DMS114 treated with DMSO at 0.1 percent for 48 hours (cell line): ENCODE results near the gene ELAVL2.

Experiments
- DNase-seq: peaks from one replicate; lab custom pipeline; 2025; ENCODE audit not compliant: unreplicated experiment; lab: John Stamatoyannopoulos, UW

The ELAVL2 gene

DNA sequence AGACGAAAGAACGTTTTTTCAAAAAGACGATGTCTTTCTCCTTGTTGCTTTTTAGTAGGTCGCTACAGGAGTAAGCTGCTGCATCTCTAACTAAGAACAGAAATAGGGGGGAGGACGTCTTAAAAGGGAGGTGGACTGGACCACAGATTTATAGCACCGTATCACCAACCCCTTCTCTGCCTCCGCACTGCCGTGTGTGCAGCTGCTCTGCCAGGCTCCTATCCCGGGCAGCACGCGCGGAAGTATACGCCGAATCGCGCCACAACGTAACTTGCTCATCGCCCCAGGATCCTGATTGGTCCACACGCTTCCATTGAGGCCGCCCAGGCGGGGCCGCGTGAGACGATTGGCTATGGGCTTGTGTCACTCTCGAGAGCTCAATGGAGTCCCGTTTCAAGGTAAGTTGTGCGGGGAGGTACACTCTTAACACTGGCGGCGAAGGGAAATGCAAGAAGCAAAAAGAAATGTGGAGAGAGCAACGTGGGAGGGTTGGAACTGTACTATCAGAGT lies at the start of gene ELAVL2:
TSS of gene ELAVL2 (minus strand) at position 121 of the 510 bp plus-strand sequence. CDS start 64,006 bp downstream, outside the sequence.
- no peak for DNase-seq

DNA sequence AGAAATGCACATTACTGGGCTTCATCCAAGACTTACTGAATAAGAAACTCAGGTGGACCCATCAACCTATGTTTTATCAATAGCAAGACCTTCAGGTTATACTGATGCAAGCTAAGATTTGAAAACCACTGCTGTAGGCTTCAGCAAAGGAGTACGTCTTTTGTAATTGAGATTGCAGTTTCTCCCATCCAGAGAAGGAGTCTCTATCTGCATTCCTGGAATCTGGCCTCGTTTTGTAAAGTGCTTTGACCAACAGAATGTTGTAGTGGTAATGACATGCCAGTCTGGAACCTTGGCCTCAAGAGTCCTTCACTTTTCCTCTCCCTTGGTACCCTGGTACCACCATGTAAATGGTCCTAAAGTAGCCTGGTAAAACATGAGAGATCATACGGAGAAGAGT lies 32.2 kb upstream of the ELAVL2 start:
- DNase-seq, result no peak

DNA sequence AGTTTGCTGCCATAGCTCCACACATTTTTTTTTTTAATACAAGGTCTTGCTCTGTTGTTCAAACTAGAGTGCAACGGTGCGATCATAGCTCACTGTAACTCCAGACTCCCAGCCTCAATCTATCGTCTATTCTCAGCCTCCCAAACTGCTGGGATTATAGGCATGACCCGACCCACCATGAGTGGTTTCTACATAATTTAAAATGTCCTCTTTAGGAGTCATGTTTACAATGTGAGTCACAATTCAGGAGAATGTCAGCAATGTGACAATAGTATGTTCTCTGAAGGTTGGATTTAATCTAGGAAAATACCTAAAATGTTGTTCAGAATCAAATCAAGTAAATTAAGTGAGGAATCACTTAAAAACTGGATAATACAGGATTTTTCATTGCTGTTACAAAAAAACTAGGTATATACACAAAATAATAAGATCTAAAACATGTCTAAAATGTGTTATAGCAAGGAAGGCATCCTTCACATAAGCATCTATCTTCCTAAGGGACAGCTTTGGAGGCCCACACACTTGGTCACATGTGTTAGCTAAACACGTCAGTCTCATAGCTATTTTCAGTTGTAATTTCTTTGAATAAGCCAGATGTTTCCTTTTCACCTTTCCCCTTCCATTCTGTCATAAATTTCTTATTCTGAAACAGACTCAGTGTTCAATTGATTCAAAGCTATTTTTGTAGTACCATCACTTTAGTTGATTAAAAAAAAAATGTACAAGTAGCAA lies 30.0 kb upstream of the ELAVL2 start:
- no peak for DNase-seq

DNA sequence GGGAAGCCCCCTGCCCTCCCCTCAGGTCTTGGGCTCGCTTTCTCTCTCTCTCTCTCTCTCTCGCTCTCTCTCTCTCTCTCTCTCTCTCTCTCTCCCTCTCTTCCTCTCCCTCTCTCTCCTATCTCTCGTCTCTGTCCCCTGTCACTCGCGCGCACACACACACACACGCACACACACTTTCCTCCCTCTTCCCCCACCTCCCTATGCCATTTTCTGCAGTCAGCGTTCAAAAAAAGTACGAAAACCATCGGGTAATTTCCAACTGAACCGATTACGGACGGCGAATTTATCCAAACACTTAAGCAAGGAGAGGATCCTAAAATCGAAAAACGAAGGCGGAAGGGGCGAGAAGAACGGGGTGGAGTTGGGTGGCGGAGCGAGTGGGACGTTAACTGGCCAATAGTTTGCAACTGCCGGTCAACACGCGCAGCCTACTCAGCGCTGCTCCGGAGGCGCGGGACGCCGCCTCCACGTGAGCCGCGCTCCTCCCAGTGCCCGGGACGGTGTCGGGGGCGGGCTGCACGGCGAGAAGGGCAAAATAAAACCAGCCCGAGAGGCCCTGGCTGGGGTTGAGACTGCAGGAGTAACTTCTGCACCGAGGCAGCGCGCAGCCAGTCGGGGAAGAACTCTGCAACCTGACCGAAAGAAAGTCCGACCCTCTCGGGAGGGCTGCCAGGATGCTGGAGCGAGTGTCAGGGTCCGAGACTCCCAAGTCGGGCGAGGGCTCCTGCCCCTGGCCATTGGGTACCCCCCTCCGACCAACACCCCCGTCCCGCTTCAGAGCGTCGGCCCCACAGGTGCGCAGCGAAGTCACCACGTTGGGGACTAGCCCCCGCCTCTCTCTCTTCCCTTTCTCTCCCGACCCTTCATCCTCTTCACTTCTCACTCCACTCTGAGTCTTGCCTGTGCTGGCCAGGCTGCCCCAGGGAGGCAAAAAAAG lies 24.9 kb upstream of the ELAVL2 start:
- DNase-seq, result no peak

DNA sequence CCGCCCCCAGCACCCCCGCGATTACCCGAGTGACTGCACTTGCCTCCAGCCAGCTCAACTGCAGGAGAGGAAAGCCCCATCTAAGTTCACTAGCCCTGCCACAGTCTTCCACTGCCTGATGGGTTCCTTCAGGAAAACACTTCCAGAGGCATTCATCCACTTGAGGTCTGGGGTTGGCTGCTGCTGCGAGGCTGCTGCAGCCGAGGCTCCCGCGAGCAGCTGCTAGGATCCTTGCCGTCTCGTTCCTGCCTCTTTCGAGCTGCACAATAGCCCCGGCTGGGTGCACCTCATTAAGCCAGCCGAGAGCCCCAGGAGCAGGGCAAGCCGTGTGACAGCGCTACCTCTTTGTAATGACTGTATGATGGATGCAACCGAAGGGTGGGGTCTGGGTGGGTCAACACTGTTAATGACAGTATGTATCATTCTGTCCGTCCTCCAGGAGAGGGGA lies 24.2 kb upstream of the ELAVL2 start:
- no peak for DNase-seq

DNA sequence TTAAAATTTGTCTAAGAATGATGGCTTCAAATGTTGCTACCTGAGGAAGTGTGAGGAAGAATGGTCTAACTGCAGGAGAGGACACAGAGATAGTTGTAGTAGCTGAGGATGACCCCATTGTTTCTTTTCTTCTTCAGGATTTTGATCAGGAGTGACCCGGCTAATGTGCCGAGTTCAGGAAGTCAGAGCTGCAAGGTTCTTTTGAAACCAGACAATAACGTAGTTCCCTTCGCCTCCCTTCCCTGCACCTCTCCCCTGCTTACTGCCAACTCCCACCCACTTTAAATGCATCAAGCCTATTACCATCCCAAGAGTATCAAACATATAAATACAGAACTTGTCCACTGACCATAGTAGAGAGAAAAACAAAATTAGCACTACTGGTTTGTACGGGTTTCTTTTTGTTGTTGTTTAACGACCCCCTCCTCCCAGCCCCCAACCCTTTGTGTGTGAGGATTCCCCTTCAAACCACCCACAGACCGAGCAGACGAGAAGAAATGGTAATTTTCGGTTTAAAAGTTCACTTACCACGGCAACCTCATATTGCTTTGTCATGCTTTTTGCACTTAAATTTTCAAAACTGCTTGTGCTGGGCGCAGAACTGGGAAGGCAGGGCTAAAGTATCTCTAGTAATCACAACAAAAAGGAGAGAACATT lies 23.5 kb upstream of the ELAVL2 start:
- DNase-seq, result no peak

DNA sequence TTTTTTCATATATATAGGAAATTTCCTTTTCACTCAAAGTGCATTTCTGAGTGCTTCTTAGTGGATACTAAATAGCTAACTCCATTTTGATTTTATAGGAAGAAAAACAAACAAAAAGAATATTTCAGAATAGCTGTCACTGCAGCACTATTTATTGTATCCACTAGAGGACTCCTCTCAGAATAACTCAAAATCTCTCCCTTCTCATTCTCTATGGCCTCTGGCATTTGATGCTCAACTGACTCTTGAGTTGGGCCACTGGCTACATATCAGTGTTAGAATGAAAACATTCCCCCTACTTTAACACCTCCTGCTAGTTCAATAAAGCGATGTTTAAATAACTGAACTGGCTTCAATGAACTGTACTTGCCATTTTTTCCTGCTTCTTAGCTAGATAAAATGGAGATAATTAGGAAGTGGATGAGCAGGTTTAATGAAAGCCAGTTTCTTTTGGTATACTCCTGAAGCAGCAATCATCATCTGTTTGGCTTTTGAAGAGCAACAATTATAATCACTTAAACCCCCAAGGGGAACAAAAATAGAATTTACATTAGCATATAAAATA lies 16.6 kb upstream of the ELAVL2 start:
- DNase-seq, result no peak

DNA sequence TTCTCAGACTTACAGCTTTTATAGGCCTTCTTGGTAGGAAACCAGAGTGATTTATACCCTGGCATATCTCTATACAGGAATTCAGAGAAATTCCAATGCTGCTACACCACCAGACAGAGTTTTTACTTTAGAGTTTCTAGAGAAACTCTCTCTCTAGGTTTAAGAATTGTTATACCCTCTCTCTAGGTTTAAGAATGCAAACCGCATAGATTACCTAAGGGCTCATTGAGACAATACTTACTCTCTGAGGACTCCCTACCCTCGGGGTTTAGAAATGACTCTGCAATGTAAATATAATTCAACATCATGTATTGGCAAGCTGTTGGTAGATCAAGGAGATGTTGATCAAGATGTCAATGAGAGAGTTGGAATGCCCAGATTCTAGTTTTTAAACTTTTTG lies 15.3 kb upstream of the ELAVL2 start:
- no peak for DNase-seq

DNA sequence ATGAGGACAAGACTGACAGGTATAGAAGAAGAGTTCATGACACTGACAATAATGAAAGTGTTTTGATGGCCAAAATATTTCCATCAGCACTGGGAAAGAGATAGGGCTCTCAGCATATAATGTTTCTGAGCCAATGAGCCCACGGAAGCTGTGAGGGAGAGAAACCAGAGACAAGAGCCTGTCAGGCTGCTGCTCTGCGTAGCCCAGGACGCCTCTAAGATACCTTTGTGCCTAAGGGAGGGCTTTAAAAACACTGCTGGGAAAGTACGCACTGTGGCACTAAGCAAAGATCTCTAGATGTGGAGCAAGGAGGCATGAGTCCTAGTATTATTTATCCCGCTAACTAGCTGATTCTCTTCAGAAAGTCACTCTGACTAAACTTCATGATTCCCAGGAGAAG lies 11.0 kb upstream of the ELAVL2 start:
- DNase-seq, result no peak

DNA sequence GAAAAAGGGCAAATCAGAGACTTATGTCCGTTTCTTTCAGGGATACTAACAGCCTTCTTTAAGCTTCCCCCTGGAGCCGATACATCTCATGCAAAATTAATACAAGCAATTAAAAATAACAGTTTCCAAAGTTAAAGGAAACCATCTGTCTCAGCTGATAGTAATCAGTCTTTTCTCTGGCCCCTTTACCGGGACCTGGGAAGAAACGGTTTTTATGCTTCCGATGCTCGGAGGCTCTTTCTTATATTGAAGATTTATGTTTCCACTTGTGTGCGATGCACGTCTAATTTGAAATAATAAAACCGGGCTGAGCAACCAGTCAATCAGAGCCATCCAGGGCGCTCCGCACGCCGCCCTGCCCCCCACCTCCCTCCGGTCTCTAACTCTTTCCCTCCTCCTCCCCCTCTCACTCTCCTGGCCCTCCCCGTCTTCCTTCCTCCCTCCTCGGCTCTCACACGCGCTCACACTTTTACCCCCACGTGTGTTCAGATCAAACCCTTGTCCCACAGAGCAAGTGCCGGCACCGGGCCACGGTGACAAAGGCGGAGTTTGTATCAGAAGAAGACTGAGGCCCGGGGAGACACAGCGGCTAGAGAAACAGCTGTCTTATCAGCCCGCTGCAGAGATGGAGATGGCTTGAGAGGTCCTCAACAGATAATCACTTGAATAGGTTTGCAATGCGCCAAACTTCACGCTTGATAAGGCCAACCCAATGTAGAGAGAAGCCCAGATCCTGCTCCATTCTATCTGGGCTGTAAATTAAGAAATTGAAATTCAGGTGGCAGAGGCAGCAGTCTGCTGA lies 5.1 kb upstream of the ELAVL2 start:
- no peak for DNase-seq

DNA sequence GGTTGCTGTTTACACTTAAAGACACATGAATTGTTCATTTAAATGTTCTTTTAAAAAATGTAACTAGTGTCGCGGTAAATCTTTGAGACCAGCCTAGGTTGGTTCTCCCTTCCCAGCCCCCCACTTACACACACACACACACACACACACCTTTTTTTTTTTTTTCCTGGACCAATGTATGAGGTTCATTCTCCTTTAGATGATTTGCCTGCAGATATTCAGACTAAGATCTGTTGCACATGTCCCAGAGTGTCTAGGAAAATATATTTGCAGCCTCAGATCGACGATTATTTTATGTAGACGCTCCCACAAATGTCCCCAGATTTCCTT lies 4.4 kb upstream of the ELAVL2 start:
- DNase-seq, result no peak

DNA sequence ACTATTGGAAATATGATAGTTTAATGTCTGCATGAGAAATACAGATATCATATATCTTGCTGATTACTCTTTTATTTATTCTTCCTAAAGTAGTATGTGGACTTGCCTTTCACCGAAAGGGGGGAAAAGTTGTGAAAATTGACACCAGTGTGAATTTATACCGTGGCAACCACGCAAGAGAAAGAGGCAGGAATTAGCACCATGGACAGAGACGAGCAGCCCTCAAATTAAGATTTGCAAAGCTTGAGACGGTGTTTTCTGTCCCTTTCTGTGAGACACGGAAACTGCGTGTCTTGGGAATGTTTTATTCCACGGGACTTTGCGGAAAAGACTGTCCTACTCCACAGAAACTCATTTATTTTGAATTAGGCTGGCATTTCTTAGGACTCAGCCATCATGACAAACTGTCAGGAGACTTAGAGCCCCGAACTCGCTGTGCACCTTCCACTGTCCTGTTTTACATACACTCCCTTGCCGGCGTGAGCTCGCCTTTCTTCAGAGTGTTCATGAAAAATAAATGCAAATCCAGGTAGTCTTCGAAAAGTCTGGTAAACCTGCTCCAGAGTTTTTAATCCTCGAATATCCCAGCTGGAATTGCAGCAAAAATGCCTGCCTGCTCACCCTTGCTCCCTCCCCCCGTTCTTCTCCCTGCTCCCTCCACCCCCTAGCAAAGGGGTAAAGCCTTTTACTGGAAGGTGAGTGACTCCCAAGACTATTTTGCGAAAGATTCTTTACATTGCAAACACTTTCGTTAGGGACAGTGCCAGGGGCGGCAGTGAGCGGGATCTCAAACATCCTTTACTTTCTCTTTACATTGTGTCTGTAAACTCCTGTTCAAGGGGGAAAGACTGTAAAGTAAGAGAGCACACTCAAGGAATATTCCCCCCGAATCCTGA lies 3.8 kb upstream of the ELAVL2 start:
- DNase-seq, result no peak

DNA sequence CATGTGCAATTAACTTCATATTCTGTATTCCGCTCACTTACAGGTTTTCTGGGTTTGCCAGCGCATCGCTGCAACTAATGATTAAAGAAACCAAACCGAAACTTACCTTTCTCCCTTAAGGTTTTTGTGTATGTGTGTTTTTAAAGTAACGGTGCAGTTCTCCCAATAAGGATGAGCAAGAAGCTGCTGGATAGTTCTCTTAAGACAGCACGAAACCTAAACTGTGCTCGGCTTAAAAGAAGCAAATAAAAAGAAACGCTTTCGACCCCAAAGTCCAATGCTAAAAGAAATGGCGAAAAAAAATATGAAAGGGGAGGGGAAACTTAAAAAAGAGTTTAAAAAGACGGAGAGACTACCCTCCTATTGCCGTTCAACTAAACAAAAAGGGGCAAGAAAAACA lies 340 bp downstream of the ELAVL2 start:
- DNase-seq, result no peak

DNA sequence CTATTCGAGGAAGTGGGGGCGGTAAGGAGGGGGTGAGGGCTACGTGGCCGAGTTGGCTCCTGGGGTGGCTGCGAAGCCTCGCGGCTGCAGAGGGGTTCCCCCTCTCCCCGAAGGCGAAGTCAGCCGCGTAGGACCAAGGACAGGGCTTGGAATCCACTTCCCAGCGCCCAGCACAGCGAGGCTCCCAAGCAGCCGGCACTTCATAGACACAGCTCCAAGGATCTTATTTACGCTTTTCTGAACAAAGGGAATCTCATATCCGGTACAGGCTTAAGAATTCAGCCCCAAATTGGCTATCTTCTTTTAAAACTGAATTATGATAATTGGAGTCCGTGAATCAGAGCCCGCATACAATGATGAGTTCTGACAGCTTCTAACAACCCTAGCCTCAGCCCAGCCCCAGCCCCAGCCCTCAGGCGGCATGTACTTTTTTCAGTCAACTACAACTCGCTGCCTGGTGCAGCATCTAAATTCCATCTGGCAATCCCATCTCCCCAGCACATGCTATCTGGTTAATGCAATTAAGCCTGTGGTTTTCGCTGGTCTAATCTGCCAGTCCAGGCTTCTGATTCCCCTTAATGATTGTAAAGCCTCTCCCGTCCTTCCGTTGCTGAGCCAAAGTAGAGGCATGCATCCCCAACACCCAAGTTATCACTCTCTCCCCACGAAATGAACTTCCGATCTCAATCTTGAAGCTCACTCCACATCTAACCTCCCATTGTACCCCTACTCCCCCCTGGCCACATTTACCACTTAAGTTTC lies 1.0 kb downstream of the ELAVL2 start:
- no peak for DNase-seq

DNA sequence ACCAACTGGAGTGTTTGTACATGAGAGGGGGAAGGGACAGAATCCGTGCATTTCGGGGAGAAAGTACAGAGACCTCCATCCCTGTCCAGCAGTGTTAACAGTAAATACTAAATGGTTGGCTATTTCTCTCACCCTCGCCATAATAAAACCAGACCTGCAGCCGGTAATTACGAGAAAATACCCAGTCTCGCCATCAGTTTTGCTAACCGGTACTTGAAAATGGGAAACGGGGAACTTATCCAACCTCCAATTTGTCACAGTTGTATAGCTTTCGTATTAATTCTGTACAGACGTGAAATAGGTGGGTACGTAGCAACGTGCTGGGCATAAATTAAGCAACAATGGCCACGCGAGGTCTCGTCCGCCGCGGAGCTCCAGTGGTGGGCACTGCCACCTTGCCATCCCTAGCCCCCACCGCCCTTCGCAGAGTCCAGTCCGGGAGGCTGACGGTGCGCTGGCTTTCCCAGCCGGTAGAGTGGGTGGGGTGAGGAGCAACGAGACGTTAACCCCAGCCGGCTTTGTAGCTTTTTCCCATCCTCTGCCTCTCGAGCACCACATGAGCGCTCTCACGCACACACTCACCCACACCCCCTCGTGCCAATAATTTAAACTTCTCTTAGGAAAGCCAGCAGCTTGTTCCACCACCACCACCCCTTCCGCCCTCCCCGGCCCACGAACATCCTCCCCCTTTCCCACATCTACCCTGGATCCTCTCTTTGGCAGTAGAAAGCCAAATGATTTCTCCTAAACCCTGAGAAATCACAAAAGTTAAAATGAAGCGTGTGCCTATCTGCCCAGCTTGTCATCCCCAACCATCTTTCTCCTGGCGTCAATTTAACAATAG lies 1.8 kb downstream of the ELAVL2 start:
- no peak for DNase-seq

DNA sequence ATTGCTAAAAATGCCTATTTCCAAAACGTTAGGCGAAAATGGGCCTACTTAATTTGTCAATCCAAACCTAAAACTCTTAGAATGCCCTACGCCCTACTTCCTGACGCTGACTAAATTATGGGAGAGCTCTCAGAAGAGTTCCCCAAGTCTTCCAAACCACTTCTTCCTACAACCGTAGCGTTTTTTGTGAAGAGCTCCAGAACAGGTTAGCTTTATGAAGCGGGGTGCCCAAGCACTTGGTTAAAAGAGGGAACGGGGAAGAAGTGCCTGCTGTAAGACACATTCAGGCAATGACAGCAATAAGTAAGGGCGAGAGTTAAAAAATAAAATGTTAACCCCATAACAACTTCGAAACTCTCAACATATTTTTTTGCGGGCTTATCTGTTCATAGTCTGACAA lies 2.8 kb downstream of the ELAVL2 start:
- DNase-seq, result no peak

DNA sequence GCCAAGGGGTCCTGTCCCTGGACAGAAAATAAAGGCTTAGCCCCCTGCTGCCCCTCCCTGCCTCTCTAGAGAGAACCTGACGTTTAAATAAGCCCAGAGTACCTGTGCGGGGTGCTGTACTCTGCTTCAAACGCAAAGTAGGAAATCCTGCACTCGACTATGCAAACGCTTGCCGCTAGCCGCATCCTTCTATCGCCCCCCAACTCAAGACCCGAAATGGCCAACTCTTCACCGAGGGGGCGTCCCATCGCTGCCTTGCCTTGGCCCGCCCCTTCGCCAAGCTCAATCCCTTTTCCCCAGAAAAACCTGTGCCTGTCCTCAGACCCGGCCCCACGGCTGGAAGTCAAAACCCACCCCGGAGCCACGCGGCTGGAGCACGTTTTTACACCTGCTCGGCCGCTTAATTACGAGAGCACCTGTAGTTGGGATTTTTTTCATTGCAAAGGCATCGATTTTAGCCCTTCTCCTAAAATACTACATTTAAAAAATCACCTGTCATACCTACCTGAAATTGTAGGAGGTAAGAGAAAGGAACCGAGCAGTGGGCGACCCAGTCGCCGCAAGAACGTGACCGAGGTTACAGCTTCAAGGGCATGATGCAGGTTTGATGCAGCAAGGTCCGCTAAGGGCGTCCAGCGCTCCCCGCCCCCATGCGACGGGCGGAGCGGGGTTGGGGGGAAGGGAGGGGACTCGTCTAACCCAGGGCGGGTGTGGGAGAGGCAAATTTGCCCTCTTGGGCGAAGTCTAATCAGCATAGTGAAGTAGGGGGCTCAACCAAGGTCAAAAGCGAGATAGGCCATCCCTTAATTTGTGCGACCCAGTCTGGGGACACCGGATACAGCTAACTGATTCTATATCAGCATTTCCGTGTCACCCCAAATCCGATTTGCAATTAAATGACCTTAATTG lies 3.5 kb downstream of the ELAVL2 start:
- DNase-seq, result no peak
